Aorta (tissue), 5 donors: ENCODE data around the gene ZYG11A. TPM values are rescaled to one million over a fixed set of nuclear protein-coding genes. Genes with fewer than 3 reads are reported as not detected.

Source experiments
- ATAC-seq: fragments of 200-7000 bp; cut with Tn5 transposase; one replicate; pipeline ENCODE4 v1.9.1; 2022; ENCODE audit warnings: moderate library complexity; ENCODE audit not compliant: low FRiP score
- DNase-seq, 2 donors: peaks; one replicate each; pipeline ENCODE4 v3.0.0-alpha.2; 2020
- H3K27ac ChIP-seq, 2 donors: one replicate each; pipeline ENCODE4 v1.5.1; 2013; ENCODE audit warnings: low read length in 2 of 2, mild to moderate bottlenecking in 2 of 2, moderate library complexity in 2 of 2, control low read depth in 1 of 2, inconsistent platforms in 1 of 2, low read depth in 1 of 2
- H3K27me3 ChIP-seq, 2 donors: one replicate each; pipeline ENCODE4 v1.6.1; 2013; ENCODE audit warnings: control low read depth in 1 of 2, low read length in 1 of 2, mild to moderate bottlenecking in 1 of 2, moderate library complexity in 1 of 2; ENCODE audit not compliant: insufficient read depth in 2 of 2, control insufficient read depth in 1 of 2
- H3K36me3 ChIP-seq, 2 donors: one replicate each; pipeline ENCODE4 v1.6.1; 2013; ENCODE audit warnings: control low read depth in 1 of 2, low read length in 1 of 2, mild to moderate bottlenecking in 1 of 2; ENCODE audit not compliant: insufficient read depth in 2 of 2, control insufficient read depth in 1 of 2
- H3K4me1 ChIP-seq, 2 donors: one replicate each; pipeline ENCODE4 v1.6.1; 2013; ENCODE audit warnings: low read length in 2 of 2, control low read depth in 1 of 2, mild to moderate bottlenecking in 1 of 2, moderate library complexity in 1 of 2; ENCODE audit not compliant: insufficient read depth in 2 of 2, control insufficient read depth in 1 of 2
- H3K4me3 ChIP-seq, 2 donors: one replicate each; pipeline ENCODE4 v1.5.1; 2013; ENCODE audit warnings: low read length in 2 of 2, control low read depth in 1 of 2, mild to moderate bottlenecking in 1 of 2
- H3K9me3 ChIP-seq: one replicate; pipeline ENCODE4 v1.6.1; 2013; ENCODE audit warnings: mild to moderate bottlenecking, low read length; ENCODE audit not compliant: control insufficient read depth
- WGBS, 2 donors: extraction: QIAGEN DNeasy Blood & Tissue Kit; methylation state at CpG; one replicate each; pipeline ENCODE4 v1.1.7; 2013; 5-methylcytosine and 5-hydroxymethylcytosine counted together
- intact Hi-C, 2 donors: fragments of 100-400 bp; cut with DNase I; formaldehyde crosslinking; loops; one replicate each; pipeline versions ENCODE4 v1.14.2 to v1.15.0; 2022
- microRNA-seq, 2 donors: library from miRNA; unstranded; fragments of <30 nt; microRNA quantifications; one replicate each; pipeline ENCODE4 v1.2.0, GENCODE V29; 2020
- polyA plus RNA-seq, 2 donors: library from polyadenylated mRNA; stranded (reverse); fragments of 200-250 nt; gene quantifications; one replicate each; pipeline ENCODE4 v1.2.3, GENCODE V29; 2013
- total RNA-seq, 2 donors: library from RNA; stranded (reverse); fragmentation: NEBNext Ultra II Directional; extraction: Animal tissue kit (Norgen Biotek cat#: 25700); gene quantifications; one replicate each; pipeline ENCODE4 v1.2.1, GENCODE V29; 2021
- donor health status: healthy with polysubstance abuse.
- donor health status: Bipolar disorder and iron deficiency.
- donor health status: DM: no; HTN: no; CAD: no.
- donor health status: DM: no; HTN: no; CAD: no.
- donor health status: DM: yes; HTN: yes; CAD: no.

Gene ZYG11A
- total and polyA plus RNA-seq, 4 donors: 0.13 to 0.18 (median 0.13) TPM; not detected in 1

- Histone ChIP-seq H3K27ac (no peak overlapping the region), H3K4me1 (no peaks in the 10 kb centered on the region), H3K36me3 (no peaks in the 10 kb centered on the region), H3K9me3 (no peaks in the 10 kb centered on the region), H3K4me3 (peak overlapping the region; percentile 55 to 77), H3K27me3 (no peaks in the 10 kb centered on the region)
- DNase-seq (no peak), ATAC-seq (peak; percentile 45)
- WGBS, 2 donors: 16 to 18% methylated on average over 15 of the region's 15 CpGs
- intact Hi-C loops: loop anchor here in 1 of 2 donors (10.0 kb wide), 1 partner anchor 257 kb away; no protein-coding TSS in a partner anchor
Measured at GRCh38 chr1:52928015-52928404, 85.5 kb downstream of the ZYG11A start.

- ATAC-seq (no peak), DNase-seq (no peak)
- Histone ChIP-seq H3K4me1 (no peaks in the 10 kb centered on the region), H3K36me3 (no peaks in the 10 kb centered on the region), H3K27me3 (no peaks in the 10 kb centered on the region), H3K4me3 (no peak overlapping the region), H3K27ac (no peak overlapping the region), H3K9me3 (no peaks in the 10 kb centered on the region)
- intact Hi-C loops: loop anchor here in 1 of 2 donors (10.0 kb wide), 1 partner anchor 256 kb away; no protein-coding TSS in a partner anchor
- WGBS, 2 donors: 97 to 99% methylated on average over 4 of the region's 4 CpGs
Measured at GRCh38 chr1:52929019-52929418, 86.5 kb downstream of the ZYG11A start.

GRCh38 chr1:52937433-52938182 is 95.0 kb downstream of the ZYG11A start:
- Histone ChIP-seq H3K27me3 (no peaks in the 10 kb centered on the region), H3K27ac (no peak overlapping the region), H3K36me3 (no peaks in the 10 kb centered on the region), H3K9me3 (no peaks in the 10 kb centered on the region), H3K4me3 (no peak overlapping the region), H3K4me1 (no peaks in the 10 kb centered on the region)
- ATAC-seq: no peak
- WGBS, 2 donors: 63 to 71% methylated on average over 3 of the region's 3 CpGs
- no peak for DNase-seq
- intact Hi-C loops: no loop called here

- Histone ChIP-seq H3K9me3 (no peaks in the 10 kb centered on the region), H3K36me3 (no peaks in the 10 kb centered on the region), H3K27ac (no peak overlapping the region), H3K4me1 (no peaks in the 10 kb centered on the region), H3K27me3 (no peaks in the 10 kb centered on the region), H3K4me3 (no peak overlapping the region)
- no peak for DNase-seq
- WGBS, 2 donors: 93 to 100% methylated on average over 1 of the region's 1 CpG
- intact Hi-C loops: no loop called here
- no peak for ATAC-seq
Measured at GRCh38 chr1:52938183-52938451, 95.6 kb downstream of the ZYG11A start.

- Histone ChIP-seq H3K4me1 (no peaks in the 10 kb centered on the region), H3K36me3 (no peaks in the 10 kb centered on the region), H3K9me3 (no peaks in the 10 kb centered on the region), H3K4me3 (no peak overlapping the region), H3K27ac (no peak overlapping the region), H3K27me3 (no peaks in the 10 kb centered on the region)
- no peak for DNase-seq
- intact Hi-C loops: no loop called here
- WGBS, 2 donors: 75 to 76% methylated on average over 3 of the region's 3 CpGs
- no peak for ATAC-seq
Measured at GRCh38 chr1:52943876-52944416, 101.4 kb downstream of the ZYG11A start.

- H3K9me3 ChIP-seq: no peaks in the 10 kb centered on the region
- no peak overlapping the region for H3K27ac ChIP-seq
- DNase-seq (no peak), ATAC-seq (no peak)
- H3K36me3 ChIP-seq: no peaks in the 10 kb centered on the region
- 88 to 91% methylated on average over 10 of the region's 10 CpGs for WGBS, 2 donors
- intact Hi-C loops: no loop called here
- H3K27me3 ChIP-seq: no peaks in the 10 kb centered on the region
- H3K4me3 ChIP-seq: no peak overlapping the region
- H3K4me1 ChIP-seq: no peaks in the 10 kb centered on the region
Measured at GRCh38 chr1:52944566-52944965, 102.0 kb downstream of the ZYG11A start.

Small RNAs within 50 kb of the gene (microRNA-seq; reads per million reads assigned to microRNA genes)
- gene MIR1273F (0 reads per million in 2 donors), gene MIR1273G (0 reads per million in 2 donors), gene MIR5095 (0 reads per million in 2 donors)

Other genes starting within 250 kb of the ZYG11A start
- gene GPX7, start 240.4 kb upstream of the ZYG11A start, total RNA-seq: 10 to 100 TPM in 1 of 2 donors, 1 to 10 TPM in 1; 9.7 to 21.0 TPM
- 10 to 100 TPM; 11.1 to 21.4 TPM for gene GPX7, start 240.4 kb upstream of the ZYG11A start, polyA plus RNA-seq
- under 1 TPM; 0.88 to 0.96 TPM for gene SHISAL2A, start 209.6 kb upstream of the ZYG11A start, total RNA-seq
- under 1 TPM in 1 of 2 donors, not detected in 1; 0.23 TPM for gene SHISAL2A, start 209.6 kb upstream of the ZYG11A start, polyA plus RNA-seq
- 10 to 100 TPM in 1 of 2 donors, 1 to 10 TPM in 1; 8.8 to 10.5 TPM for gene COA7, start 144.4 kb upstream of the ZYG11A start, total RNA-seq
- 1 to 10 TPM; 3.2 to 6.3 TPM for gene COA7, start 144.4 kb upstream of the ZYG11A start, polyA plus RNA-seq
- gene ZYG11B, start 116.3 kb upstream of the ZYG11A start, total RNA-seq: 10 to 100 TPM; 28.9 to 32.3 TPM
- gene ZYG11B, start 116.3 kb upstream of the ZYG11A start, polyA plus RNA-seq: 1 to 10 TPM; 7.6 to 7.8 TPM
- gene ECHDC2, start 79.0 kb downstream of the ZYG11A start, total RNA-seq: 100 to 1,000 TPM; 121 to 196 TPM
- gene ECHDC2, start 79.0 kb downstream of the ZYG11A start, polyA plus RNA-seq: 100 to 1,000 TPM in 1 of 2 donors, 10 to 100 TPM in 1; 45.5 to 501 TPM
- 100 to 1,000 TPM in 1 of 2 donors, 10 to 100 TPM in 1; 80.3 to 103 TPM for gene SCP2, start 84.5 kb downstream of the ZYG11A start, total RNA-seq
- gene SCP2, start 84.5 kb downstream of the ZYG11A start, polyA plus RNA-seq: 100 to 1,000 TPM; 137 to 309 TPM
- gene PODN, start 219.5 kb downstream of the ZYG11A start, total RNA-seq: 100 to 1,000 TPM in 1 of 2 donors, 10 to 100 TPM in 1; 54.8 to 152 TPM
- 10 to 100 TPM; 14.3 to 52.9 TPM for gene PODN, start 219.5 kb downstream of the ZYG11A start, polyA plus RNA-seq